GM12873 (cell line): ENCODE measurements around the gene FOXS1.

ENCODE experiments used
- CTCF ChIP-seq: IDR thresholded peaks from 2 replicates; pipeline ENCODE4 v1.5.1; 2012; ENCODE audit warnings: low read depth, mild to moderate bottlenecking, moderate library complexity, low read length, control low read depth; ENCODE audit not compliant: insufficient read depth; ENCODE audit errors: missing control alignments

Gene FOXS1

DNA sequence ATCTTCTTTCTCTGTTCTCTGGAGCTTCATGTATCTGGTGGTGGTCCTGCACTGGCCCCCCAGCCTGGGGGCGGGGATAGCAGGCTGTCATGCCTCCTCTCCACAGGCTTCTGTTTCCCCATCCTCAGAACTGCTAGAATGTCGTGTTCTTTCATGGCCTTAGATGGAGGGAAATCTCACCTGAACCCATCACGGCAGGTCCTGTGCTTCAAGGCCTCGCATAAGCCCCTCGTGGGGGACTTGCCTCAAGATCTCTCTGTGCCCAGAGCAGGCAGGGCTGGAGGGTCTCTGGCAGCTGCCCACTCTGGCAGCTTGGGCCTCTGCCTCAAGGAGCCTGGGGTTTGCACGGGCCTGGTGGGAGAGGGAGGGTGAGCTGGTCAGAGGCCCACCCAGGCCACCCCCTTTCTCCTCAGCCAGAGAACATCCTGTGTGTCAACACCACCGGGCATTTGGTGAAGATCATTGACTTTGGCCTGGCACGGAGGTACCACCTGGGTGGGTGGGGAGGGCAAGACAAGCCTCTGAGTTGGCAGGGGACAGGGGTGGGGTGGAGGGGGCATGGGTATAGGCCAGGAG, 14.9 kb downstream of the FOXS1 start:
- TF ChIP-seq CTCF: no peak

DNA sequence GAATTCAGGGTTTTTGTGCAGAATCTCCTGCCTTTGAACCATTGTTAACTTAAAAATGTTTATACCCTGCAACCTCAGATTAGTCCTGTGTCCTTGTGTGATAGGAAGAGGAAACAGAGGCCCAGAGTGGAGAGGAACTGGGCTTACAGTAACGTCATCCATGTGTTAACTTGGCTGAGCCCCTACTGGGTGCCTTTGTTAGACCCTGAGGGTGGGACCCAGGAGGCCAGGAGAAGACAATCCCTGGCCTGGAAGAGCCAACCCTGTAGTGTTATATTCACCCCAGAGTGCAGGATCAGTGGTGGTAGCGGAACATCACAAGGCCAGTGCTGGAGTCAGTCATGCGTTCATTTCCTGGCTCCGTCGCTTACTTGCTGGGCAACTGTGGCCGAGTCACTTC, 15.7 kb downstream of the FOXS1 start:
- TF ChIP-seq CTCF: no peak

DNA sequence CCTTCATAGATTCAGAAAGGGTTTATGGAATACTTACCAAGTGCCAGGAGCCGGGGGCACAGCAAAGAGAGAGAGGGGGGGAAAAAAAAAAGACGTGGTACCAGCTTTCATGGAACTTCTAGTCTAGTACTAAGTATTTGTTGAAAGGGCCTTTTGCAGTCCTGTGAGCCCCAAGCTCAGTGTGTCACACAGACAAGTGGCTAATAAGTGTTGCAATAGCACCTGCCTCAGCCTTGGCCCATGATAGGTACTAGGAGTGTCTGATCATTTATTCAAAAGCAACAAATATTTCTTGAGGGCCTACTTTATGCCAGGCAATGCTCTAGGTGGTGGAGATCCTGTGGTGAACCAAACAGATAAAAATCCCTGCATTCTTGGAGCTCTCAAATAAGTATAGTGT, 18.3 kb downstream of the FOXS1 start:
- TF ChIP-seq CTCF: no peak

GRCh38 chr20:31826074-31826473, 19.3 kb downstream of the FOXS1 start:
- no peak for TF ChIP-seq CTCF

DNA sequence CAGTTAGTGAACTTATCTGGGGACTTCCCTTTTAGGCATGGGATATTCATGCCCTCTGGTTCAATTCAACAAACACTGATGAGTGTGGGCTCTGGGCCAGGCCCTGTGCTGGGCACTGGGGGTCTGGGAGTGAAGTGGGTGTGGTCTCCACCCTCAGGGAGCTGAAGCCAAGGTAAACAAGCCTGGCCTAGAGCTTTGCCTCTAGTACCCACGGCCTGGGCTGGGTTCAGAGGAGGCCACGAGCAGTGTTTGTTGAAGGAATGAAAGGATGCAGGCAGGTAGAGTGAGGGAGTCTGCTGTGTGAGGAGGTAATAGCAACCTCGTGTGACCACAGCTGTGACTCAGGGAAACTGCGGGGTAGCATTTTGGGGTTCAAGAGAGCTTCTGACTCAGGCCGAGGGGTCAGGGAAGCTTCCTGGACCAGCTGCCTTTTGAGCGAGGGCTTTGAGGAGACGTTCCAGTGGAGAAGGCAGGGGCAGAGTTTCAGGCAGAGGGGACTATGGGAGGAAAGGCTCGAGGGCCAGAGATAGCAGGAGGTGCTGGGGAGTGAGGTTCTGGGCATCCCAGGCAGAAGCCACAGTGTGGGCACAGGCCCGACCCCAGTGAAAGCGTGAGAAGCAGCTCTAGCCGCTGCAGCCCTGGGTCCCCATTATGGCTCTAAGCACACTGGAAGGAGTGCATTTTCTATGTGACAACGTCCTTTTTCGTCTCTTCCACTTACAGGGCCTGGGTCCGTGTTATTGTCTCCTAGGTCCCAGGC, 20.7 kb downstream of the FOXS1 start:
- TF ChIP-seq CTCF: no peak

GRCh38 chr20:31824125-31824485, 21.3 kb downstream of the FOXS1 start:
- no peak for TF ChIP-seq CTCF

- TF ChIP-seq CTCF: no peak
Measured at GRCh38 chr20:31823360-31824124, 21.9 kb downstream of the FOXS1 start.
